RWPE2 (cell line): ENCODE data around the gene CCSER1.

ENCODE experiments used
- ATAC-seq: fragments of 200-7000 bp; cut with Tn5 transposase; 3 replicates; pipeline ENCODE4 v1.9.1; 2021; ENCODE audit warnings: low read depth
- DNase-seq: peaks from one replicate; pipeline ENCODE4 v3.0.0-alpha.2; 2020; ENCODE audit warnings: low spot score
- H3K27ac ChIP-seq: fragments of 450-650 bp; 2 replicates; pipeline ENCODE4 v1.5.1; 2017; ENCODE audit warnings: mild to moderate bottlenecking; ENCODE audit not compliant: poor library complexity, severe bottlenecking
- H3K27me3 ChIP-seq: fragments of 250-450 bp; sonication (Bioruptor Pico); 2 replicates; pipeline ENCODE4 v1.5.1; 2021; ENCODE audit warnings: mild to moderate bottlenecking, moderate library complexity; ENCODE audit not compliant: insufficient read depth, poor library complexity, severe bottlenecking
- H3K36me3 ChIP-seq: fragments of 250-450 bp; sonication (Bioruptor Pico); 2 replicates; pipeline ENCODE4 v1.5.1; 2020; ENCODE audit warnings: low read depth, mild to moderate bottlenecking, moderate library complexity
- H3K4me1 ChIP-seq: fragments of 250-450 bp; sonication (Bioruptor Pico); 2 replicates; pipeline ENCODE4 v1.5.1; 2021; ENCODE audit warnings: mild to moderate bottlenecking, moderate library complexity; ENCODE audit not compliant: insufficient read depth, poor library complexity, severe bottlenecking
- H3K4me3 ChIP-seq: fragments of 250-450 bp; sonication (Bioruptor Pico); 2 replicates; pipeline ENCODE4 v1.5.1; 2021; ENCODE audit warnings: mild to moderate bottlenecking, moderate library complexity; ENCODE audit not compliant: severe bottlenecking
- H3K9me3 ChIP-seq: fragments of 250-450 bp; sonication (Bioruptor Pico); 2 replicates; pipeline ENCODE4 v1.5.1; 2021; ENCODE audit warnings: mild to moderate bottlenecking, moderate library complexity; ENCODE audit not compliant: severe bottlenecking
- TF ChIP-seq, protein P1 (sequence below): fragments of 450-650 bp; IDR thresholded peaks from one replicate; pipeline ENCODE4 v1.5.1; 2017; ENCODE audit warnings: mild to moderate bottlenecking, moderate library complexity; ENCODE audit not compliant: poor library complexity, severe bottlenecking

The CCSER1 gene

DNA sequence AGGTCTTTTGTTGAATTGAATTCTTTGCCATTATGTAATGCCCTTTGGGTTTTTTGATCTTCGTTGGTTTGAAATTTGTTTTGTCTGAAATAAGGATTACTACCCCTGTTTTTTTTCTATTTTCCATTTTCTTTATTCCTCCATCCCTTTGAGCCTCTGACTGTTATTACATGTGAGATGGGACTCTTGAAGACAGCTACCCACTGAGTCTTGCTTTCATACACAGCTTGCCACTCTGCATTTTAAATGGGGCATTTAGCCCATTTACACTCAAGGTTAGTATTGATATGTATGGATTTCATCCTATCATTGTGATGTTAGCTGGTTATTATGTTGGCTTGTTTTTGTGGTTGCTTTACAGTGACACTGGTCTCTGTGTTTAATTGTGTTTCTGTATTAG is 1440.4 kb downstream of the CCSER1 start:
- Histone ChIP-seq H3K4me1 (no peaks in the 10 kb centered on the region), H3K27ac (no peak overlapping the region), H3K9me3 (no peaks in the 10 kb centered on the region), H3K27me3 (no peaks in the 10 kb centered on the region), H3K36me3 (no peaks in the 10 kb centered on the region), H3K4me3 (no peak overlapping the region)
- DNase-seq (no peak), ATAC-seq (no peak)
- TF ChIP-seq, protein P1, sequence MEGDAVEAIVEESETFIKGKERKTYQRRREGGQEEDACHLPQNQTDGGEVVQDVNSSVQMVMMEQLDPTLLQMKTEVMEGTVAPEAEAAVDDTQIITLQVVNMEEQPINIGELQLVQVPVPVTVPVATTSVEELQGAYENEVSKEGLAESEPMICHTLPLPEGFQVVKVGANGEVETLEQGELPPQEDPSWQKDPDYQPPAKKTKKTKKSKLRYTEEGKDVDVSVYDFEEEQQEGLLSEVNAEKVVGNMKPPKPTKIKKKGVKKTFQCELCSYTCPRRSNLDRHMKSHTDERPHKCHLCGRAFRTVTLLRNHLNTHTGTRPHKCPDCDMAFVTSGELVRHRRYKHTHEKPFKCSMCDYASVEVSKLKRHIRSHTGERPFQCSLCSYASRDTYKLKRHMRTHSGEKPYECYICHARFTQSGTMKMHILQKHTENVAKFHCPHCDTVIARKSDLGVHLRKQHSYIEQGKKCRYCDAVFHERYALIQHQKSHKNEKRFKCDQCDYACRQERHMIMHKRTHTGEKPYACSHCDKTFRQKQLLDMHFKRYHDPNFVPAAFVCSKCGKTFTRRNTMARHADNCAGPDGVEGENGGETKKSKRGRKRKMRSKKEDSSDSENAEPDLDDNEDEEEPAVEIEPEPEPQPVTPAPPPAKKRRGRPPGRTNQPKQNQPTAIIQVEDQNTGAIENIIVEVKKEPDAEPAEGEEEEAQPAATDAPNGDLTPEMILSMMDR, result no peak

DNA sequence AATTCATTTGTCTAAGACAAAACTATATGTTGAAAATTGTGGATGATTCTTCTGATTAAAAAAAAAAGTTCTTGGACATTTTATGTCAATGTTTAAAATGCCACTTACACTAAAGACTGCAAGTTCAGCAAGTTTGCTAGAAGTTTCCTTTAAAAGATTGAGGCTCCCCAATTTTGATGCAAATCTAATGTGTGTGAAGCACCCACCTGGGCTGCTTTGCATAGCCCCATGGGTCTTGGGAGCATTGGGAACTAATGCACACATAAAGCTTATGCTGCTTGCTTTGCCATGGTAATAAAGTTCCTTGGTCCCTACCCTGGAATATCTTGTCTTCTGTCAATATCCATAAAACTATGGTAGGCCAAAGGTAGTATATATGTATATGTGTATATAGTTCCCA is 1450.7 kb downstream of the CCSER1 start:
- no peaks in the 10 kb centered on the region for H3K36me3 ChIP-seq
- DNase-seq (no peak), ATAC-seq (no peak)
- TF ChIP-seq, protein P1, result no peak
- no peak overlapping the region for H3K4me3 ChIP-seq
- H3K27ac ChIP-seq, result no peak overlapping the region
- no peaks in the 10 kb centered on the region for H3K27me3 ChIP-seq
- H3K9me3 ChIP-seq, result no peaks in the 10 kb centered on the region
- H3K4me1 ChIP-seq, result no peaks in the 10 kb centered on the region

DNA sequence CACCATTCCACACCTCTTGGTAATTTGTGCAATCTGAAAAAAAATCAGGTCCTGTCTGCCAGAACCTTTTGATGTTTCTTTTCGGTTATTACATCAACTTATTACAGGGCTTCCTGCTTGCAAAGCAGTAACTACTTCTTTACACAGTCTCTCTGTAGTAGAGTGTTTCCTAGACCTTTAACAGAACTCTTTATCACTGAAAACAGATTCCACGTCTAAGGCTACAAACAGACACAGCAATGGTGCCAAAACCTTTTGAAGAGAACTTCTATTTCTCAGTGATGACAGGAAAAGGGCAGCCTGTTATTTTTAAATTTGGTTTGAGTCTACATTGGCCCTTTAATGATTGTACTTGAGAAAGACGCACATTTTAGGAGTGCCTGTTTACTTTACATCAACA is 1463.1 kb downstream of the CCSER1 start:
- Histone ChIP-seq H3K4me1 (no peaks in the 10 kb centered on the region), H3K9me3 (no peaks in the 10 kb centered on the region), H3K27me3 (no peaks in the 10 kb centered on the region), H3K4me3 (no peak overlapping the region), H3K36me3 (no peaks in the 10 kb centered on the region), H3K27ac (no peak overlapping the region)
- TF ChIP-seq, protein P1, result no peak
- DNase-seq (no peak), ATAC-seq (no peak)

DNA sequence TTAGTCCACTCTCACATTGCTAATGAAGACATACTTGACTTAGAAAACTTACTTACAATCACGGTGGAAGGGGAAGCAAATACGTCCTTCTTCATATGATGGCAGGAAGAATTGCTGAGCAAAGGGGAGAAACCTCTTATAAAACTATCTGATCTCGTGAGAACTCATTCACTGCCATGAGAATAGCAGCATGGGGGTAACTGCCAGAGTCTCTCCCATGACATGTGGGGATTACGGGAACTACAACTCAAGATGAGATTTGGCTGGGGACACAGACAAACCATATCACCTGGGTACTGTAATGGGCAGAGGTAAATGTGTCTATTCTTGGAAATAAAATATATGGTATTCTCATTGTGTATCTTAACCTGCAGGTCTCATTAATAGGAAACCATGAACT is 1464.9 kb downstream of the CCSER1 start:
- no peaks in the 10 kb centered on the region for H3K4me1 ChIP-seq
- H3K27me3 ChIP-seq, result no peaks in the 10 kb centered on the region
- no peaks in the 10 kb centered on the region for H3K9me3 ChIP-seq
- ATAC-seq, result no peak
- TF ChIP-seq, protein P1, result no peak
- H3K27ac ChIP-seq, result no peak overlapping the region
- DNase-seq, result no peak
- H3K36me3 ChIP-seq, result no peaks in the 10 kb centered on the region
- H3K4me3 ChIP-seq, result no peak overlapping the region

DNA sequence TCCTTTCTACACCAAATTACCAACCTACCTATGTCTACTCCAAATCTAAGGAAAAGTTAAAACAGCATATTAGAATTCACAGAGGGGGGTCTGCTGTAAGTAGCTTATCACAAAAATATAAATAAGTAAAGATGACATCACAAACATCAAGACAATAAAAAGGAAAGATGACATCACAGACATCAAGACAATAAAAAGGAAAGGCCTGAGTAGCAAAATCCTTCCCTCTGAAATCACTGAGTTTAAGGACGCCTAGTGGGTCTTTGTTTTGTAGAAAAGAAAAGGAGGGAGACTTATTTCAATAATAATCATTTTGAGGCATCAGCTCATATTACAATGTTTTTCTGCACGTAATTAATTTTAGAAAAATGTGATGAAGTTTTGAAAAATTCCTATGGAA is 1469.5 kb downstream of the CCSER1 start:
- Histone ChIP-seq H3K27me3 (no peaks in the 10 kb centered on the region), H3K36me3 (no peaks in the 10 kb centered on the region), H3K4me3 (no peak overlapping the region), H3K9me3 (no peaks in the 10 kb centered on the region), H3K4me1 (no peaks in the 10 kb centered on the region), H3K27ac (no peak overlapping the region)
- ATAC-seq (no peak), DNase-seq (no peak)
- TF ChIP-seq, protein P1, result no peak
